Measurements from ENCODE around the gene PRRC2C. TPM values are rescaled to one million over a fixed set of nuclear protein-coding genes. Genes with fewer than 3 reads are reported as not detected.

Gene PRRC2C
- total and polyA plus RNA-seq, 4 donors, result 13.6 to 41.9 (median 34.4) TPM

DNA sequence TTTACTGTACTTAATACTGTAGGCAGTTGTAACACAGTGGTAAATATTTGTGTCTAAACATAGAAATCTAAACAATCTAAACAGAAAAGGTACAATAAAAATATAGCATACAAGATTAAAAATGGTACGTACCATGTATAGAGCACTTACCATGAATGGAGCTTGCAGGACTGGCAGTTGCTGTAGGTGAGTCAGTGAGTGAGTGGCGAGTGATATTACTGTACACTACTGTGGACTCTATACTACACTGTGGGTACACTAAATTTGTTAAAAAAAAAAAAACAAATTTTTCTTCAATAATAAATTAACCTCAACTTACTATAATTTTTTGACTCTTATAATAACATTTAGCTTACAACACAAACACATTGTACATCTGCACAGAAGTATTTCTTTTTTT lies 97.3 kb downstream of the PRRC2C start:
- Histone ChIP-seq H3K4me3 (ENCODE audit: low read depth in 1 of 3, low read length in 3 of 3) (no peak overlapping the region), H3K36me3 (ENCODE audit: control insufficient read depth in 4 of 4, insufficient read depth in 3 of 4, low read depth in 1 of 4, low read length in 3 of 4) (peaks cover 7 to 66% (median 50%) of the 10 kb centered on the region in 4 donors), H3K9me3 (ENCODE audit: control insufficient read depth in 4 of 4, low read length in 3 of 4) (no peaks in the 10 kb centered on the region), H3K27me3 (ENCODE audit: control insufficient read depth in 4 of 4, insufficient read depth in 4 of 4, low read length in 3 of 4) (no peaks in the 10 kb centered on the region), H3K4me1 (ENCODE audit: control insufficient read depth in 4 of 4, insufficient read depth in 4 of 4, low read length in 3 of 4) (no peaks in the 10 kb centered on the region), H3K9ac (ENCODE audit: low read depth in 1 of 2, low read length in 2 of 2) (no peak overlapping the region), H3K27ac (ENCODE audit: low read depth in 1 of 2, low read length in 2 of 2) (no peak overlapping the region)
- WGBS, result 97% methylated on average over 2 of the region's 2 CpGs
- no peak for TF ChIP-seq HNF4A (conservative IDR thresholded peaks at IDR 0.05)
- no peak for TF ChIP-seq EGR1 (IDR thresholded peaks at IDR 0.05; ENCODE audit: low read depth in 2 of 2)
- TF ChIP-seq, protein P1, sequence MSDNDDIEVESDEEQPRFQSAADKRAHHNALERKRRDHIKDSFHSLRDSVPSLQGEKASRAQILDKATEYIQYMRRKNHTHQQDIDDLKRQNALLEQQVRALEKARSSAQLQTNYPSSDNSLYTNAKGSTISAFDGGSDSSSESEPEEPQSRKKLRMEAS (IDR thresholded peaks at IDR 0.05), result no peak
- TF ChIP-seq FOXA2 (IDR thresholded peaks at IDR 0.05), result no peak
- TF ChIP-seq TAF1 (conservative IDR thresholded peaks at IDR 0.05), result no peak
- TF ChIP-seq, protein P2, sequence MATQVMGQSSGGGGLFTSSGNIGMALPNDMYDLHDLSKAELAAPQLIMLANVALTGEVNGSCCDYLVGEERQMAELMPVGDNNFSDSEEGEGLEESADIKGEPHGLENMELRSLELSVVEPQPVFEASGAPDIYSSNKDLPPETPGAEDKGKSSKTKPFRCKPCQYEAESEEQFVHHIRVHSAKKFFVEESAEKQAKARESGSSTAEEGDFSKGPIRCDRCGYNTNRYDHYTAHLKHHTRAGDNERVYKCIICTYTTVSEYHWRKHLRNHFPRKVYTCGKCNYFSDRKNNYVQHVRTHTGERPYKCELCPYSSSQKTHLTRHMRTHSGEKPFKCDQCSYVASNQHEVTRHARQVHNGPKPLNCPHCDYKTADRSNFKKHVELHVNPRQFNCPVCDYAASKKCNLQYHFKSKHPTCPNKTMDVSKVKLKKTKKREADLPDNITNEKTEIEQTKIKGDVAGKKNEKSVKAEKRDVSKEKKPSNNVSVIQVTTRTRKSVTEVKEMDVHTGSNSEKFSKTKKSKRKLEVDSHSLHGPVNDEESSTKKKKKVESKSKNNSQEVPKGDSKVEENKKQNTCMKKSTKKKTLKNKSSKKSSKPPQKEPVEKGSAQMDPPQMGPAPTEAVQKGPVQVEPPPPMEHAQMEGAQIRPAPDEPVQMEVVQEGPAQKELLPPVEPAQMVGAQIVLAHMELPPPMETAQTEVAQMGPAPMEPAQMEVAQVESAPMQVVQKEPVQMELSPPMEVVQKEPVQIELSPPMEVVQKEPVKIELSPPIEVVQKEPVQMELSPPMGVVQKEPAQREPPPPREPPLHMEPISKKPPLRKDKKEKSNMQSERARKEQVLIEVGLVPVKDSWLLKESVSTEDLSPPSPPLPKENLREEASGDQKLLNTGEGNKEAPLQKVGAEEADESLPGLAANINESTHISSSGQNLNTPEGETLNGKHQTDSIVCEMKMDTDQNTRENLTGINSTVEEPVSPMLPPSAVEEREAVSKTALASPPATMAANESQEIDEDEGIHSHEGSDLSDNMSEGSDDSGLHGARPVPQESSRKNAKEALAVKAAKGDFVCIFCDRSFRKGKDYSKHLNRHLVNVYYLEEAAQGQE (IDR thresholded peaks at IDR 0.05), result no peak
- TF ChIP-seq YY1 (IDR thresholded peaks at IDR 0.05), result no peak
- TF ChIP-seq, protein P3, sequence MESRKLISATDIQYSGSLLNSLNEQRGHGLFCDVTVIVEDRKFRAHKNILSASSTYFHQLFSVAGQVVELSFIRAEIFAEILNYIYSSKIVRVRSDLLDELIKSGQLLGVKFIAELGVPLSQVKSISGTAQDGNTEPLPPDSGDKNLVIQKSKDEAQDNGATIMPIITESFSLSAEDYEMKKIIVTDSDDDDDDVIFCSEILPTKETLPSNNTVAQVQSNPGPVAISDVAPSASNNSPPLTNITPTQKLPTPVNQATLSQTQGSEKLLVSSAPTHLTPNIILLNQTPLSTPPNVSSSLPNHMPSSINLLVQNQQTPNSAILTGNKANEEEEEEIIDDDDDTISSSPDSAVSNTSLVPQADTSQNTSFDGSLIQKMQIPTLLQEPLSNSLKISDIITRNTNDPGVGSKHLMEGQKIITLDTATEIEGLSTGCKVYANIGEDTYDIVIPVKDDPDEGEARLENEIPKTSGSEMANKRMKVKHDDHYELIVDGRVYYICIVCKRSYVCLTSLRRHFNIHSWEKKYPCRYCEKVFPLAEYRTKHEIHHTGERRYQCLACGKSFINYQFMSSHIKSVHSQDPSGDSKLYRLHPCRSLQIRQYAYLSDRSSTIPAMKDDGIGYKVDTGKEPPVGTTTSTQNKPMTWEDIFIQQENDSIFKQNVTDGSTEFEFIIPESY (IDR thresholded peaks at IDR 0.05), result no peak
- TF ChIP-seq, protein P4, sequence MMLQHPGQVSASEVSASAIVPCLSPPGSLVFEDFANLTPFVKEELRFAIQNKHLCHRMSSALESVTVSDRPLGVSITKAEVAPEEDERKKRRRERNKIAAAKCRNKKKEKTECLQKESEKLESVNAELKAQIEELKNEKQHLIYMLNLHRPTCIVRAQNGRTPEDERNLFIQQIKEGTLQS (IDR thresholded peaks at IDR 0.05), result no peak
- TF ChIP-seq FOXA1 (IDR thresholded peaks at IDR 0.05), result no peak
- no peak for TF ChIP-seq RAD21 (IDR thresholded peaks at IDR 0.05)
- no peak for TF ChIP-seq HNF4G (IDR thresholded peaks at IDR 0.05)
- no peak for TF ChIP-seq JUND (IDR thresholded peaks at IDR 0.05)
- TF ChIP-seq NR2F2 (IDR thresholded peaks at IDR 0.05), result no peak
- no peak for TF ChIP-seq RXRA (IDR thresholded peaks at IDR 0.05)
- no peak for TF ChIP-seq SP1 (IDR thresholded peaks at IDR 0.05)
- TF ChIP-seq GABPA (IDR thresholded peaks at IDR 0.05 in 1 of 2, conservative IDR thresholded peaks at IDR 0.05 in 1 of 2), result no peak
- TF ChIP-seq, protein P5, sequence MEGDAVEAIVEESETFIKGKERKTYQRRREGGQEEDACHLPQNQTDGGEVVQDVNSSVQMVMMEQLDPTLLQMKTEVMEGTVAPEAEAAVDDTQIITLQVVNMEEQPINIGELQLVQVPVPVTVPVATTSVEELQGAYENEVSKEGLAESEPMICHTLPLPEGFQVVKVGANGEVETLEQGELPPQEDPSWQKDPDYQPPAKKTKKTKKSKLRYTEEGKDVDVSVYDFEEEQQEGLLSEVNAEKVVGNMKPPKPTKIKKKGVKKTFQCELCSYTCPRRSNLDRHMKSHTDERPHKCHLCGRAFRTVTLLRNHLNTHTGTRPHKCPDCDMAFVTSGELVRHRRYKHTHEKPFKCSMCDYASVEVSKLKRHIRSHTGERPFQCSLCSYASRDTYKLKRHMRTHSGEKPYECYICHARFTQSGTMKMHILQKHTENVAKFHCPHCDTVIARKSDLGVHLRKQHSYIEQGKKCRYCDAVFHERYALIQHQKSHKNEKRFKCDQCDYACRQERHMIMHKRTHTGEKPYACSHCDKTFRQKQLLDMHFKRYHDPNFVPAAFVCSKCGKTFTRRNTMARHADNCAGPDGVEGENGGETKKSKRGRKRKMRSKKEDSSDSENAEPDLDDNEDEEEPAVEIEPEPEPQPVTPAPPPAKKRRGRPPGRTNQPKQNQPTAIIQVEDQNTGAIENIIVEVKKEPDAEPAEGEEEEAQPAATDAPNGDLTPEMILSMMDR (IDR thresholded peaks at IDR 0.05; ENCODE audit: low read depth, low read length, missing input control), result no peak
- DNase-seq (ENCODE audit: low spot score), result no peak

All from liver (tissue), 9 donors.